OCI-LY1 (cell line): ENCODE data around the gene TBX4.
"Not testable (repeated sequence)": the region's sequence is repeated elsewhere in the genome, so short reads cannot be mapped to it uniquely, and the experiment has no call there.

Source experiments
- H2AFZ ChIP-seq: fragments of 200-600 bp; sonication (generic), shearing (Covaris generic); 2 replicates; pipeline ENCODE4 v1.6.0; 2014; ENCODE audit warnings: antibody characterized with exemption, mild to moderate bottlenecking, low read length
- H3F3A ChIP-seq: fragments of 200-600 bp; sonication (generic), shearing (Covaris generic); 2 replicates; pipeline ENCODE4 v1.6.0; 2014; ENCODE audit warnings: mild to moderate bottlenecking, antibody characterized with exemption, low read length, moderate library complexity; ENCODE audit not compliant: insufficient read depth
- H3K27ac ChIP-seq: fragments of 200-600 bp; sonication (generic); 2 replicates; pipeline ENCODE4 v1.5.1; 2014; ENCODE audit warnings: low read length, mixed run types, mild to moderate bottlenecking, low read depth; ENCODE audit not compliant: poor library complexity, severe bottlenecking
- H3K27me3 ChIP-seq: fragments of 200-600 bp; sonication (generic); 2 replicates; pipeline ENCODE4 v1.6.0; 2014; ENCODE audit warnings: antibody characterized with exemption, mild to moderate bottlenecking, low read length, moderate library complexity; ENCODE audit not compliant: insufficient read depth
- H3K36me3 ChIP-seq: fragments of 200-600 bp; sonication (generic); 2 replicates; pipeline ENCODE4 v1.6.1; 2014; ENCODE audit warnings: mild to moderate bottlenecking, antibody characterized with exemption, low read length, moderate library complexity, mixed read lengths; ENCODE audit not compliant: insufficient read depth
- H3K4me1 ChIP-seq: fragments of 200-600 bp; sonication (generic); 2 replicates; pipeline ENCODE4 v1.5.1; 2014; ENCODE audit warnings: mild to moderate bottlenecking, low read length, moderate library complexity; ENCODE audit not compliant: insufficient read depth, severe bottlenecking
- H3K4me2 ChIP-seq: fragments of 200-600 bp; sonication (generic), shearing (Covaris generic); 2 replicates; pipeline ENCODE4 v1.6.1; 2014; ENCODE audit warnings: low read length
- H3K4me3 ChIP-seq: fragments of 200-600 bp; sonication (generic); 2 replicates; pipeline ENCODE4 v1.5.1; 2014; ENCODE audit warnings: low read length, low read depth, mild to moderate bottlenecking, mixed read lengths; ENCODE audit not compliant: poor library complexity, severe bottlenecking
- H3K79me2 ChIP-seq: fragments of 200-600 bp; shearing (Covaris generic); 2 replicates; pipeline ENCODE4 v1.6.1; 2016; ENCODE audit warnings: mixed run types, low read length, mixed read lengths; ENCODE audit not compliant: insufficient read depth
- H3K9ac ChIP-seq: fragments of 200-600 bp; sonication (generic), shearing (Covaris generic); 2 replicates; pipeline ENCODE4 v1.6.1; 2014; ENCODE audit warnings: mild to moderate bottlenecking, low read length, mixed read lengths
- H3K9me2 ChIP-seq: fragments of 200-600 bp; sonication (generic), shearing (Covaris generic); 2 replicates; pipeline ENCODE4 v1.6.1; 2014; ENCODE audit warnings: low read depth, mild to moderate bottlenecking, low read length, mixed read lengths
- H3K9me3 ChIP-seq: fragments of 200-600 bp; shearing (Covaris generic); 2 replicates; pipeline ENCODE4 v1.6.1; 2014; ENCODE audit warnings: low read length, mixed read lengths
- H4K20me1 ChIP-seq: fragments of 200-600 bp; sonication (generic), shearing (Covaris generic); 2 replicates; pipeline ENCODE4 v1.6.0; 2016; ENCODE audit warnings: mild to moderate bottlenecking, low read length; ENCODE audit not compliant: insufficient read depth
- EZH2 ChIP-seq: fragments of 200-600 bp; sonication (generic), shearing (Covaris generic); IDR thresholded peaks from 2 replicates; pipeline ENCODE4 v1.8.0; 2017; ENCODE audit warnings: borderline replicate concordance, mixed run types, mild to moderate bottlenecking, antibody characterized with exemption, low read length, moderate library complexity, mixed read lengths
- TF ChIP-seq, protein P1 (sequence below): fragments of 200-600 bp; sonication (generic), shearing (Covaris generic); IDR thresholded peaks from 2 replicates; pipeline ENCODE4 v1.5.1; 2017; ENCODE audit warnings: mild to moderate bottlenecking, antibody characterized with exemption, low read length, moderate library complexity, mixed read lengths

Gene TBX4

DNA sequence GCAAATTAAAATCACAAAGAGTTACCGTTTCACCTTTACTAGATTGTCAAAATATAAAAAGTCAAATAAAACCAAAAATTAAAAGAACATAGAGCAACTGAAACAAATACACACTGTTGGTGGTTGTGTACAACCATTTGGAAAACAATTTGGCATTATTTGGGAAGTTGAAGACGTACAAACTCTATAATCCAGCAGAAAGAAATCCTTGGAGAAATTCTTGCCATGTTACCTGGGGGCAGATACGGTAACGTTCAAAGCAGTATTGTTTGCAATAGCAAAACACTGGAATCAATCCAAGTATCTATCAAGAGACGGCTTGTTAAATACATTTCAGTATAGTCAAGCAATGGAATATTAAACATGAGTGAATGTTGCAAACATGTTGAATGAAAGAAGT lies 56.7 kb downstream of the TBX4 start:
- Histone ChIP-seq H3K9ac (no peak overlapping the region), H3K4me2 (no peak overlapping the region), H4K20me1 (no peaks in the 10 kb centered on the region), H3K9me2 (no peaks in the 10 kb centered on the region), H2AFZ (no peak overlapping the region), H3K4me1 (no peaks in the 10 kb centered on the region), H3K9me3 (no peaks in the 10 kb centered on the region), H3K27ac (no peak overlapping the region), H3K36me3 (no peaks in the 10 kb centered on the region), H3K4me3 (no peak overlapping the region), H3K79me2 (no peaks in the 10 kb centered on the region), H3K27me3 (no peaks in the 10 kb centered on the region), H3F3A (no peaks in the 10 kb centered on the region)
- TF ChIP-seq EZH2 = no peak
- TF ChIP-seq, protein P1, sequence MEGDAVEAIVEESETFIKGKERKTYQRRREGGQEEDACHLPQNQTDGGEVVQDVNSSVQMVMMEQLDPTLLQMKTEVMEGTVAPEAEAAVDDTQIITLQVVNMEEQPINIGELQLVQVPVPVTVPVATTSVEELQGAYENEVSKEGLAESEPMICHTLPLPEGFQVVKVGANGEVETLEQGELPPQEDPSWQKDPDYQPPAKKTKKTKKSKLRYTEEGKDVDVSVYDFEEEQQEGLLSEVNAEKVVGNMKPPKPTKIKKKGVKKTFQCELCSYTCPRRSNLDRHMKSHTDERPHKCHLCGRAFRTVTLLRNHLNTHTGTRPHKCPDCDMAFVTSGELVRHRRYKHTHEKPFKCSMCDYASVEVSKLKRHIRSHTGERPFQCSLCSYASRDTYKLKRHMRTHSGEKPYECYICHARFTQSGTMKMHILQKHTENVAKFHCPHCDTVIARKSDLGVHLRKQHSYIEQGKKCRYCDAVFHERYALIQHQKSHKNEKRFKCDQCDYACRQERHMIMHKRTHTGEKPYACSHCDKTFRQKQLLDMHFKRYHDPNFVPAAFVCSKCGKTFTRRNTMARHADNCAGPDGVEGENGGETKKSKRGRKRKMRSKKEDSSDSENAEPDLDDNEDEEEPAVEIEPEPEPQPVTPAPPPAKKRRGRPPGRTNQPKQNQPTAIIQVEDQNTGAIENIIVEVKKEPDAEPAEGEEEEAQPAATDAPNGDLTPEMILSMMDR = no peak

DNA sequence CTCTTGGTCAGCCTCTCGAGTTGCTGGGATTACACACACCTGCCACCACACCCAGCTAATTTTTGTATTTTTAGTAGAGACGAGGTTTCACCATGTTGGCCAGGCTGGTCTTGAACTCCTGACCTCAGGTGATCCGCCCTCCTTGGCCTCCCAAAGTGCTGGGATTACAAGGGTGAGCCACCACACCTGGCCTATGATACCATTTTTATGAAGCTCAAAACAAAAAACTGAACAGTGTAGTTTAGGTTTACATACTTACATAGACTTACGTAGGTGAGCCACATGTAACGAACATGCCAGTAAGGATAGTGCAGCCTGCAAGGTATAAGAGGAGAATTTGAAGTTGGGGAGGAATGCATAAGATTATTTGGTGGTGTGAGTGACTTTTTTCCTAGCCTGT lies 57.2 kb downstream of the TBX4 start:
- H3K27me3 ChIP-seq, H3K4me2 ChIP-seq, H2AFZ ChIP-seq, H3K9ac ChIP-seq, H4K20me1 ChIP-seq, H3K79me2 ChIP-seq, H3K9me2 ChIP-seq, H3K27ac ChIP-seq, H3K4me1 ChIP-seq, H3K9me3 ChIP-seq, H3K36me3 ChIP-seq, H3F3A ChIP-seq, H3K4me3 ChIP-seq: not testable (repeated sequence)

DNA sequence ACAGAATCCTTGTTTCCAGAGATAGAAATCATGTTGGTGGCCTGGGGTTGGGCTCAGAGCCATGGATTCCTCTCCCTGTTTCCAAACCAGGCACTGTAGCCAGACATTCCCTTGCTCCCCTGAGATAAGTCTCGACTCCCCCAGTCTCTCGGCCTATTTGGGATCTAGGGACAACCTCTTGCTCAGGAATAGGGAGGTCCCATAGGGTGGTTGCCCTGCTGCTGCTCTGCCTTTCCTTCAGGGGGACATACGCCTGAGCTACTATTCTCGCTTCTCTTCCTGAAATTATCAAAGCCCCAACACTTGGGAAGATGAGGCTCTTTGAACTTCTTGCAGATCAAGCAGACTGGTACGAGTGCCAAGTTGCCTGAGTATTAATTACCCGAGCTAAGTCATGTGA lies 58.0 kb downstream of the TBX4 start:
- H3F3A ChIP-seq = no peaks in the 10 kb centered on the region
- H3K27ac ChIP-seq = no peak overlapping the region
- H3K9ac ChIP-seq = no peak overlapping the region
- H3K9me2 ChIP-seq = no peaks in the 10 kb centered on the region
- H2AFZ ChIP-seq = no peak overlapping the region
- H3K9me3 ChIP-seq = no peaks in the 10 kb centered on the region
- no peaks in the 10 kb centered on the region for H4K20me1 ChIP-seq
- H3K4me1 ChIP-seq = no peaks in the 10 kb centered on the region
- no peaks in the 10 kb centered on the region for H3K79me2 ChIP-seq
- TF ChIP-seq EZH2 = no peak
- TF ChIP-seq, protein P1 = no peak
- H3K4me2 ChIP-seq = no peak overlapping the region
- no peak overlapping the region for H3K4me3 ChIP-seq
- H3K36me3 ChIP-seq = no peaks in the 10 kb centered on the region
- H3K27me3 ChIP-seq = no peaks in the 10 kb centered on the region

DNA sequence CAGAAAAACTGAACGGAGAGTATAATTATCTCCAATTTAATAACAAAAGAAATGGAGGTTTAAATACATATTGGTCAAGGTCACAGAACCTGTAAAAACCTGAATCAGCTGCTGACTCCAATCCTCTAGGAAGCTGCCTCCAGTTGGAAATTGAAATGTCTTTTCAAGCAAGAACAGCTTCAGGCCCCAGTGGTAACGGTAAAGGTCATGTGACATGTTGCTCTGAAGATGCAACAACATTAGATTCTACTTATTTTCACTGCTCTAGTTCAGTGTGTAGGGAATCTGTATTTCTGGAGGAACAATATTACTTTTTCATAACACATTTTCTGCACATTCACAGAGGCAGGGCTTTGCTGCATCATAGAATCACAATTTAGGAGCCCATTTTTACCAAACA lies 58.8 kb downstream of the TBX4 start:
- H3K36me3 ChIP-seq = no peaks in the 10 kb centered on the region
- H3K4me2 ChIP-seq = no peak overlapping the region
- no peak overlapping the region for H3K4me3 ChIP-seq
- TF ChIP-seq EZH2 = no peak
- TF ChIP-seq, protein P1 = no peak
- no peaks in the 10 kb centered on the region for H4K20me1 ChIP-seq
- no peaks in the 10 kb centered on the region for H3K9me2 ChIP-seq
- no peaks in the 10 kb centered on the region for H3K79me2 ChIP-seq
- H3F3A ChIP-seq = no peaks in the 10 kb centered on the region
- H3K27ac ChIP-seq = no peak overlapping the region
- no peaks in the 10 kb centered on the region for H3K9me3 ChIP-seq
- H3K9ac ChIP-seq = no peak overlapping the region
- no peaks in the 10 kb centered on the region for H3K27me3 ChIP-seq
- H3K4me1 ChIP-seq = no peaks in the 10 kb centered on the region
- H2AFZ ChIP-seq = no peak overlapping the region
